ENCODE results near the gene SLC49A4.

SLC49A4 gene

DNA sequence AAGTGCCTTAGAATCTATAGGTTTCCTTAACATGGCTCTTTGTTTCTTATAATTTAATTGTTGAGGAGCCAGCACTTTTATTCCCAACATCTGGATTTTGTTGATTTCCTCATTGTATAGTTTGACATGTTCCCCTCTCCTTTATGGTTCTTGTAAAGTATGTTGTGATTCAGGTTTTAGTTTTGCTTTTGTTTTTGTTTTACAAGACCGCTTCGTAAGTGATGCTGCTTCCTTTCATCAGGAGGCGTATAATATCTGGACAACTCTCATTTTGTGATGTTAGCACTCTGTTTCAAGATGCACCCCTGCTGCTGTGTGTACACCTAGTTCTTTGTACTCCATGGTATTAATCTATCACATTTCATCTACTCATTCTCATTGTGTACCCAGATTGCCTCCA lies 48.7 kb downstream of the SLC49A4 start:
- in situ Hi-C loops (cut with HindIII; ENCODE audit: low sequenced_read_pairs): loop anchor here (5.0 kb wide), 1 partner anchor 39 kb away; no protein-coding TSS in a partner anchor

DNA sequence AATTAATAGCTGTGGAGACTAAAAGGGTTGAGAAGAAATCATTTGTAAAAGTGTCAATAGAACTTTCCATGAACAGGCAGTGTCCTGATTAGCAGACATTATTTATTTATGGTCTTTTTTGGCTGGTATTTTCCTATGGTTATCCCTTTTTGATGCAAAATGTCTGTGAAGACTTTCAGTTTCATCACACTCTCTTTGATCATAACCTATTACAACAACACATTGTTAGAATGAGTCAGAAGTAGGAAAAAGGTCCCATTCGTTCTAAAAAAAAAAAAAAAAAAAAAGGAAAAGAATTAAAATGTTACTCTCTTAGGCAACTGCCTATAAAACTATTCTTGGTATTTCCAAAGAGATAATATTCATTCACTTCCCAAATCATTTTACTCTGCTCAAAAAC lies 62.1 kb downstream of the SLC49A4 start:
- in situ Hi-C loops (cut with HindIII; ENCODE audit: low sequenced_read_pairs): no loop called here

DNA sequence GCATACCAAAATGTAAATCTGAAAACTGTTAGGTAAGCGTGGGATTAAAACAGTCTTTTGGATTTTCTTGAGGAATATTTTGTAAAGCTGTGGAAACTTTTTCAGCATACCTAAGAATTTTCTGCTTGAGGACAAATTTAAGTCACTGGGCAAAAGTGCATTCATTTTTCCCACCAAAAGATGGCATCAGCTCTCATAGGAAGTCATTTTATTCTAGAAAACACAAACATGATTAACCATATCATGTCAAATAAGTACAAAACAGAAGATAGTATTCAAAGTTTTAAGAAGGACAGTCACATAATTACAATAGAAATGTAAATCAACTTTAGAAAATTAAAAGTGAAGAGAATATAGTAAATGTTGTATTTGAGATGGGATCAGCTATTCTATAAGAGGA lies 63.5 kb downstream of the SLC49A4 start:
- in situ Hi-C loops (cut with HindIII; ENCODE audit: low sequenced_read_pairs): no loop called here

DNA sequence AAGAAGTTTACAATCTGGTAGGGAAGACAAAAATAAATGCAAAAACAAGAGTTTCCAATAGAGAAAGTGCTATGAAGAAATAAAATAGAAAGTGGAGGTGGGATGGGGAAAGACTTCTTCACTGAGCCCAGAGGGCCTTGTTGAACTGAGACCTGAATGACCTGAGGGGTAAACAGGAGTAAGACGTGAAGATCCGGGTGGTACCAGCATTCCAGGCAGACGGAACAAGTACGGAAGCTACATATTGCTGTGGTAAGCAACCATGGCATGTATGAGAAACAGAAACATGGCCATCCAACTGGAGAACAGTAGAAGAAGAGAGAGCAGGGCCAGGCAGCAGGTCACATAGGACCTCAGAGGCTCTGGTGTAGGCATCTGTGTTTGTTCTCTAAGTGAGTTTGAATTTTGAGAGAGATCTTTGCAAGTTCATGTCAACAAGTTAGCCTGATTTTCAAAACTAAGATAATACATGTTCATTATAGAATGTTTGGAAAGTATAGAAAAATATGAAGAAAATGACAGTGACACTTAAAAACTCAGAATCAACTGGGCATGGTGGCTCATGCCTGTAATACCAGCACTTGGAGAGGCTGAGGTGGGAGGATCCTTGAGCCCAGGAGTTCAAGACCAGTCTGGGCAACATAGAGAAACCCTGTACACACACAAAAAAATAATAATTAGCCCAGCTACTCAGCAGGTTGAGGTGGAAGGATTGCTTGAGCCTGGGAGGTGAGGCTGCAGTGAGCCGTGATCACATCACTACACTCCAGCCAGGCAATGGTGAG lies 64.3 kb downstream of the SLC49A4 start:
- in situ Hi-C loops (cut with HindIII; ENCODE audit: low sequenced_read_pairs): no loop called here

DNA sequence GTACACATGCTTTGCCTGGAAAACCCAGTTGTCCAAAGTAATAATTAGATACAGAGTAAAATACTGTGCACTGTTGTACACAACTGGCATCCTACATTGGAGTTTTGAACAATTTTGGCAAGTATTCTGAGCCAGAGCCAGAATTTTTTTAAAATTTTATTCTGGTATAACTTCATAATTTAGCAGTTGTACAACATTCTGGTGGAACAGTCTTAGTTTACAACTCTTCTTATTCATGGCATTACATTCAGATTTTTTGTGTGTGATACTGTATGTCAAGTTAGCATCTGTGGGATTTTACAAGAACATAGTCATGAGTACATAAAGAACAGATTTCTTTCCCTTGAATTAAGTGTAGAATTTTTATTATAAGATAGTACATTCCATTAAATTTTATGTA lies 67.5 kb downstream of the SLC49A4 start:
- in situ Hi-C loops (cut with HindIII; ENCODE audit: low sequenced_read_pairs): no loop called here

DNA sequence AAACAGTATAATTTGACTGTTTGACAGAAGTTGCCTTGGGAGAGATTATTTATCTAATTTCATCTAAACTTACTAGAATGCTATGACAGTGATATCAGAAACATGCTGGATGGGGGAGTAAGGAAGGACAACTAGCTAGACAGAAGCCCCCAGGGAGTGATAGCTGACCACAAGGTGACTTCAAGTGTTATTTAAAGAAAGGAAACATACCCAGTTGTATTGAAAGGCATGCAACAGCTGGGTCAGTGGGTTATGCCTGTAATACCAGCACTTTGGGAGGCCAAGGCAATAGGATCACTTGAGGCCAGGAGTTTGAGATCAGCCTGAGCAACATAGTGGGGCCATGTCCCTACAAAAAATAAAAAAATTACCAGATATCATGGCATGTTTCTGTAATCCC lies 69.6 kb downstream of the SLC49A4 start:
- in situ Hi-C loops (cut with HindIII; ENCODE audit: low sequenced_read_pairs): no loop called here

DNA sequence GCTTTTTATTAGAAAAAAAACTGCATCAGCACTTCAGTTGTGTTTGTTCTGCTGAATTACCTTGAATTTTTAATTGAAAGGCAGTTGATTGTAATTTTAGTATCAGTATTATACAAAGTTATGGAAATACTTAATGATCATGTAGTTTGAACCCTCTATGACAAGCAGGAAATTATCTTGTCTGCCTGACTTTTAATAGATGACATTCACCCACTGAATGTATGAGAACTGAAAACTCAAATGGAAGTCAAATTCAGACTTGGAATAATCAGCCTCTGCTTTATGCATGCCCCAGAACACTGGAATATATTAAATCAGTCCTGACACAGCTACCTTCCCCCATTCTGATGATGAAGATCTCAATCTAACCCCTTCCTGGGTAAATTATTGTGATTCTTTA lies 73.5 kb downstream of the SLC49A4 start:
- in situ Hi-C loops (cut with HindIII; ENCODE audit: low sequenced_read_pairs): no loop called here

DNA sequence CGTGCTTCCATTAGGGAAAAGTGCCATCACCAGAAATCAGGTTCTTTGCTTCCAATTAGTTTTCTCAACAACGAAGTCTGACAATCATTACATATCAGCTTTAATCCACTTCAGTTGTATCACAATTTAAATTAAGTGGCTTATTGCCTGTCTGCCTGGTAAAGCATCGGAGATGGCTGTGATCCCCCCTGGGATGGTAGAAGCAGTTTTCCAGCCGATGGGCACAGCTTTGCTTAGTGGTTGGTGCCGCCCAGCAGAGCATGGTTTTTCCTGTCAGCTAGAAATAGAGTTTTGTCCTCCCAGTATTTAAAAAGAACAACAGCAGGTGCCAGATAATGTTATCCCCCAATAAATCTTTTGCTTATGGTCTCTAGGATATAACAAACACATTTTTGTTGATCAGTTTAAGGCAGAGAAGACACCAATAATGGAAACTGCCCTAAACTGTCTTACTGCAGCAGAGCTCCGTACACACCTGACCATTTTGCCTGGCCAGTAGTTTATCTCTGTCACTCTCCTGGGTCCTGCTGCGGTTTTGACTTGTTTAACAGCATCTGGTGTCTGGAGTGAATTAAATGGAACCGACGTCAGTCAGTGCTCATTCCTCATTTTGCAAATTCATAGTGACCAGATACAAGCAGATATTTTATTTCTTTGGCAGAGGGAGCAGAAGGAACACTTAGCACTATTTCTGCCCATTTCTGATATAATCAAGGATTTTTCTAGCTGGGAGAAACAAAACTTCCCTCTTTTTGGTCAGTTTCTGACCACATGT lies 79.1 kb downstream of the SLC49A4 start:
- in situ Hi-C loops (cut with HindIII; ENCODE audit: low sequenced_read_pairs): no loop called here

DNA sequence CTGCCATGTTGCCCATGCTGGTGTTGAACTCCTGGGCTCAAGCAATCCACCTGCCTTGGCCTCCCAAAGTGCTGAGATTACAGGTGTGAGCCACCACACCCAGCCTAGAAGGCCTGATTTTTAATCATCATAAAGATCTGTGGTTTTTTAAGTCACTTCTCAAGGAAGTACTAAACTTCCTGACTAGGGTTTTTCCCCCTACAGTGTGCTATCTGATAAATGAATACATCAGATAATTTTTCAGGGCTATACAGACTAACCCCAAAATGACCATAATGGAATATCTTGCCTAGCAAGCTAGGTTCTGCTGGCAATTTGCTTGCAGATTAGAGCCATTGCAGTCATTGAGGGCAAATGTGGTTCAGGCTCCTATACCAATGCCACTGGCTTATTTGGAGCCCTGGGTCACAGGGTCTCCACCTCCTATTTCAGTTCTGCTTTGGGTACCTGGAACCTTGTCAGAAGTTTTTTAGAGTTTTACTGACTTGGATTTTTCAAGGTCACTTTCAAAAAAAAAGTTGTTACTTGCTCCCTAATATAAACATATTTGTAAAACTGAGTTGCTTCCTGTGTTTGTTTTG lies 80.8 kb downstream of the SLC49A4 start:
- in situ Hi-C loops (cut with HindIII; ENCODE audit: low sequenced_read_pairs): no loop called here

DNA sequence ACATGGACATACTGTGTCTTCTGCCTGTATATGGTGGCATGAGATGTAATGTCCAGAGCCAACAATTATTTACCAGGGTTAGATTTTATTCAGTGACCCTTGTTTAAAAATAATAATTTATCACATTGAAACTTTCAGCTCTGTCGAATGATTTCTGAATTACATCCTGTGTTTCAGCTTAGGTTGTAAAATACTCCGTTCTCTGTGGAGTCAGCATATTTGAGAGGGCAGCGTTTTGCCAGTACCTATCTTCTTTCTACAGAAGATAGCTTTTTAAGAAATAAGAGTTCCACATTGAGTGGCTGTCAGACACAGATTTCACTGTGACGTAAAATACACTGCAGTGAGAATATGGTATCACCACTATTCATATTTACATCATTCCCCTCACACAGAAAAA lies 85.3 kb downstream of the SLC49A4 start:
- in situ Hi-C loops (cut with HindIII; ENCODE audit: low sequenced_read_pairs): loop anchor here (5.0 to 10.0 kb wide), 2 partner anchors 38 to 365 kb away; no protein-coding TSS in a partner anchor

DNA sequence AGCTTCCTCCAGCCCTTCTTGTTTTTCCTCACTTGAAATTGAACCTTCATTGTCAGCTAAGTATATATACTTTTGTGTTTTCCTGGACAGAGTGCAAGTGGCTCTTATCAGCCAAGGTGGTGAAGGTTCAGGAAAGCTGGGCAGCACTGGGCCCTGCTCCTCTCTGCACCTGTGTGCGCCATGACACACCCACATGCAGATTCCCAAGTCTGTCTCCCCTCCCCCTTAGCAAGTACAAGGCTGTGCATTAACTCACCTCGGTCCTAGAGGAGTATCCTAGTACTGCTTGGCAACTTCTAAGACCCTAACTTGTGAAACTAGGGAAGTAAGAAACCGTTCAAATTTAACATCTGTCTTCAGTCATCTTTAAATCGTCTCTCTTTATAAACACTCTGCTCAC lies 85.8 kb downstream of the SLC49A4 start:
- in situ Hi-C loops (cut with HindIII; ENCODE audit: low sequenced_read_pairs): loop anchor here (5.0 to 10.0 kb wide), 2 partner anchors 38 to 364 kb away; no protein-coding TSS in a partner anchor

DNA sequence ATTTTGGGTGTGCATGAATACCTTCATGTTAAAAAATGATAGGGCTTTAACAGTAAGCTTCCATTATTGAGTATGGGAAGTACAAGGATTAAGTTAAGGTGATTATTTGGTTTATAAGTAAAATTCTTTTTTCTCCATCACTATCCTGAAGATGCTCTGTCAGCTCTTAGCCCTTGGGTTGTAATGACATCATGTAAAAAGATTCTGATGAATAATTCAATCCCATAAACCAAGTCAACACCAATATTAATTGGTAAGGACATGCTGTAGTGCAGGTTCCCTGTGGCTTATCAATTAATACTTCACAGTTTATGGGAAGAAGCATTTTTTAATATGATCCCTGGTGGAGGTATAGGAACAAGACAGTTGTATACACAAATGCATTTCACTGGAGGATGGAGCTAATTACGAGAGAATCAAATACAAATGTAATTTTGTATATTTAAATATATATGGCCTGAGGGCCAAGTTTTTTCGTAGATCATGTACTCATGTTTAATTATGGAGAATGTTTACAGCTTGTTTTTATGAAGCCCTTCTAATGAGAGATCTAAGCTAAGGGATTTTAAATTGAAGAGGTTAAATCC lies 87.6 kb downstream of the SLC49A4 start:
- in situ Hi-C loops (cut with HindIII; ENCODE audit: low sequenced_read_pairs): loop anchor here (5.0 to 10.0 kb wide), 2 partner anchors 40 to 362 kb away; no protein-coding TSS in a partner anchor

DNA sequence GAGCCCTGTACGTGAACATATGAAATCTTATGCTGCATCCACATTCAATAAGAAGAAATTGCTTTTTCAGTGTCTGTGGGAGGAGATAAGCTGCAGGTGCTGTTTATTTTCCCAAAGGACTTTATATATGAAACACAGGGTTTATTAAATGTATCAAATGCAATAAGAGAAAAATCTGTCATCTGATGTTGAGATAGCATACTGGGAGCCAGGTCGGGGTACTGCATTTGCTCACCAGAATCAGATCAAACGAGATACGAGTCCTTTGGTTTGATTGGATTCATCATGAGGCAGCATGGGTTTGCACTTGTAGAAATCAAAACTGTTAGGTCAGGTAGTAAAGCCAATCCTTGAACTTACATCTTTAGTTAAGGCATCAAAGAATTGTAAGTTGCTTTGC lies 91.4 kb downstream of the SLC49A4 start:
- in situ Hi-C loops (cut with HindIII; ENCODE audit: low sequenced_read_pairs): loop anchor here (10.0 kb wide), 1 partner anchor 359 kb away; no protein-coding TSS in a partner anchor

DNA sequence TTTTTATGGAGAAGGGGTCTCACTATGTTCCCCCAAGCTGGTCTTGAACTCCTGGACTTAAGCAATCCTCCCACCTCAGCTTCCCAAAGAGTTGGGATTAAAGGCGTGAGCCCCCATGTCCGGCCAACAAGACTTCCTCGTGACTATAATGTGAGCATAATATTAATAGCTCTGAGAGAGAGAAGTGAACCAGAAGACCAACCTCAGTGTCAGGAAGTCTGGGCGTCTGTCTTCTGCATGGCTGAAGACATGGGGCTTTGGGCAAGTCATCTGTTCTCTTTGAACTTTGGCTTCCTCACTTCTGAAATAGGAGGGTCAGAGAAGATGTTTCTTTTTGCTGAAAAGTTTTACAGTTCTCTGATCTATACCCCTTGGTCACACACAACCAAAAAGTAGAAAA lies 92.1 kb downstream of the SLC49A4 start:
- in situ Hi-C loops (cut with HindIII; ENCODE audit: low sequenced_read_pairs): loop anchor here (10.0 kb wide), 1 partner anchor 358 kb away; no protein-coding TSS in a partner anchor

DNA sequence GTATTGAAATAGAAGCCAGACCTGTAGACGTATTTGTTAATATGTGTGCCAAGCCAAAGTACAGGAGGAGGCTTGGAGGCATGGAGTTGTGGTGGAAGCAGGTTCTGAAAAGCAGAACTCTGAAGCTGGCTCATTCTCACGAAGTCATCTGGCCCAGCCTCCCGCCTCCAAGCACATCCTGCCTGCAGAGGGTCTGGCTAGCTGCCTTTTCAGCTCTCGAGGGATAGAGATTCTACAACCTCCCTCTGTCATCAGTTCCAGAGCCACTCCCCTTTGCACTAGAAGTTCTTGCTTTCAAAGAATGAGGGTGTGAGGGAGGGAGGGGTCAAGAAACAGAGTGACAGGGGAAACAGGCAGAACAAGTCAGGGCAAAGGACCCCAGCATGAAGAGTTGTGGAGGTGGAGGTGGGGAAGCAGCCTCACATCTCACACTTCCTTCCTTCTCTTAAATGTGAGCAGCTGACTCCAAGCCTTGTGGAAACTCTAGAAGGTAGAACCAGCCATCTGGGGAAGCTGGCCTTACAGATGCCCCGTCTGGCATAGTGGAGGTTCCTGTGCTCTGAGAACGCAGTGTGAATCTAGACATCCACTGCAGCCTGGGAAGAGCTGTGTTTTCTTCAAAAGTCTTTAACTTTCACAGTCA lies 95.3 kb downstream of the SLC49A4 start:
- in situ Hi-C loops (cut with HindIII; ENCODE audit: low sequenced_read_pairs): no loop called here

DNA sequence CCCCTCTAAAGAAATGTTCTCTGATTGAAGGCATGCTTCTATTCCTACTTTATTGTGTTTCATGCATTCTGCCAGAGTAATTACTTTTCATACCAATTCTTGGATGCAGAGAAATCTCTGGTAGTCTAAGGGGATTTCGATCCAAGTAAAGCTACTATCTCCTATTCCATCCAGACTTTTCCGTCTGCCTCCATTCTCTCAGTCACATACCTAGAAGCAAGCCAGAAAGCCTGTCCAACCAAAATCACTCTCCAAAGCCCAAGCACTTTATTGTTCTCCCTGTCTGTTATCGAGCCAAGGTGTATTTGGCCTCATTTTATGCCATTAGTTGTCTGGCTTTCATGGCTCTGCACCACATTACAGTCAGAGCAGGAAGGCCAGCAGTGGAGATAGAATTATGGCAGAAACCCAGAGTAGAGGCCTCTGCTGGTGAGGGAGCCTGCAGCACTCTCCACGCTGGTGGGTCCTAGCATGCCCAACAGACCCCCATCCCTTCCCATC lies 95.9 kb downstream of the SLC49A4 start:
- in situ Hi-C loops (cut with HindIII; ENCODE audit: low sequenced_read_pairs): no loop called here

DNA sequence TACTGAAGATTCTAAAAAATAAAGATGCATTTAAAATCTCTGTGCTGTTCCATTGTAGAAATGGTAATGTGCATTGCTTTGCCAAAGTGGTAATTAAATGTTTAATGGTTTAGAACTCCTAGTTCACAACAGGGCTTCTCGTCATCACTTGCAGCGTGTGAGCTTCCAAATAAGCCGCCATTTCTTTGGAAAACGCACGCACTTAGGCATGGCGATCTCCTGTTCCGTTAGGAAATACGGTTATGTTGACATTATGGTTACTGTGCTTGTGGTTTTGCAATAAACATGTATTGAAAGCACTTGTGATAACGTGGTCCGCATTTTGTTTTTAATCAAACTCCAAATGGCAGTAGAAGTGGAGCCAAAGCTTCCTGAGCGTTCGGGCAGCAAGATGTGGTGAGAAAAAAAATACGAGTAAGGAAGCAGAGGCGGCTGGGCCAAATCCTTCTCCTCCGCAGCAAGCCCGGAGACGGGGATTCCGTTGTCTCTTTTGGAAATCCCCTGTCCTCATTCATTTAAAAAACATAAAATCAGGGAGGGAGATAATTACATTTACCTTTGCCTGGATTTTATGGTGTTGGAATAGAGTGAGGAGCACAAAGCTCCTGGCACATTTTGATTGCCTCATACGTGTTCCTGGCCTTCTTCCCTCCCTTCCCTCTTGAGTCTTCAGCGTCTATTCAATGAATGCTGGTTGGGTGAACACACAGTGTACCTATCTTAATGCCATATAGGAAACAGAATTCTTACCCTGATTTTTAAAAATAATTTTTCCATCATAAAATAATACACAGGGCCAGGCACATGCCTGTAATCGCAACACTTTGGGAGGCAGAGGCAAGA lies 97.5 kb downstream of the SLC49A4 start:
- in situ Hi-C loops (cut with HindIII; ENCODE audit: low sequenced_read_pairs): no loop called here

DNA sequence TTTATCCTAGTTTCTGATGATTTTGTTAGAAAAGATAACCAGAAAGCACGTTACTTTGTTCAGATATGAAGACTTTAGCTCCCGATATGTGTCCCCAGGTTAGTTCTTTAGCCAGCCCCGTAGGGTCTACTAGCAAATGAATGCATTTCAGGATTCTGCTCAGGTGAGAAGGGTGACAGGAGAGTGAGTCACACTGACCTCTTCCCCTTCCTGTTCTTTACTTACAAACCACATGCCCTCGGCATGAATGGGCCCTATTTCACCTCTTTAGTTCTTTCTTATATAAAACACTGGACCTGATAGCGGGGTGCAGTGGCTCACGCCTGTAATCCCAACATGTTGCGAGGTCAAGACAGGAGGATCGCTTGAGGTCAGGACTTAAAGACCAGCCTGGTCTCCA lies 98.4 kb downstream of the SLC49A4 start:
- in situ Hi-C loops (cut with HindIII; ENCODE audit: low sequenced_read_pairs): no loop called here

Data from endothelial cell of hepatic sinusoid (primary cell).